HG03045 (cell line): Measurements from ENCODE around the gene DACH1.

Experiments
- ATAC-seq: cut with Tn5 transposase; IDR thresholded peaks from one replicate; pipeline ENCODE4 v1.9.1; 2021; ENCODE audit warnings: mild to moderate bottlenecking, moderate library complexity; ENCODE audit not compliant: unreplicated experiment

The DACH1 gene

GRCh38 chr13:71632721-71633120 lies 234.3 kb downstream of the DACH1 start:
- no peak for ATAC-seq

- no peak for ATAC-seq
Measured at GRCh38 chr13:71632206-71632605, 234.8 kb downstream of the DACH1 start.

- no peak for ATAC-seq
Measured at GRCh38 chr13:71629167-71629566, 237.8 kb downstream of the DACH1 start.

- ATAC-seq, result no peak
Measured at GRCh38 chr13:71626421-71627117, 240.4 kb downstream of the DACH1 start.

GRCh38 chr13:71625694-71626093 lies 241.3 kb downstream of the DACH1 start:
- no peak for ATAC-seq

GRCh38 chr13:71624653-71625600 lies 242.1 kb downstream of the DACH1 start:
- no peak for ATAC-seq

GRCh38 chr13:71621174-71622124 lies 245.6 kb downstream of the DACH1 start:
- no peak for ATAC-seq

- ATAC-seq, result no peak
Measured at GRCh38 chr13:71619096-71619495, 247.9 kb downstream of the DACH1 start.

GRCh38 chr13:71618159-71618558 lies 248.8 kb downstream of the DACH1 start:
- ATAC-seq, result no peak

GRCh38 chr13:71617265-71617664 lies 249.7 kb downstream of the DACH1 start:
- ATAC-seq, result no peak

- ATAC-seq, result no peak
Measured at GRCh38 chr13:71613066-71613745, 253.8 kb downstream of the DACH1 start.

GRCh38 chr13:71611292-71611691 lies 255.7 kb downstream of the DACH1 start:
- ATAC-seq, result no peak

- ATAC-seq, result no peak
Measured at GRCh38 chr13:71610876-71611275, 256.1 kb downstream of the DACH1 start.

- ATAC-seq, result no peak
Measured at GRCh38 chr13:71609271-71609670, 257.7 kb downstream of the DACH1 start.

GRCh38 chr13:71607575-71607974 lies 259.4 kb downstream of the DACH1 start:
- ATAC-seq, result no peak

GRCh38 chr13:71606818-71607217 lies 260.2 kb downstream of the DACH1 start:
- no peak for ATAC-seq

- no peak for ATAC-seq
Measured at GRCh38 chr13:71605744-71606143, 261.3 kb downstream of the DACH1 start.

- no peak for ATAC-seq
Measured at GRCh38 chr13:71603255-71603654, 263.7 kb downstream of the DACH1 start.

GRCh38 chr13:71602344-71602743 lies 264.7 kb downstream of the DACH1 start:
- no peak for ATAC-seq

GRCh38 chr13:71597150-71597549 lies 269.9 kb downstream of the DACH1 start:
- no peak for ATAC-seq
